Stimulated activated CD8-positive, alpha-beta memory T cell treated with anti-CD3 and anti-CD28 coated beads, Interleukin-4, amount 100 ng/mL, for 24 hours (primary cell): Measurements from ENCODE around the gene PFN1.
"Not testable (repeated sequence)": the region's sequence is repeated elsewhere in the genome, so short reads cannot be mapped to it uniquely, and the experiment has no call there.

Source experiments
- DNase-seq: peaks from one replicate; pipeline ENCODE4 v3.0.0-alpha.2; 2020; ENCODE audit warnings: low read depth

The PFN1 gene

DNA sequence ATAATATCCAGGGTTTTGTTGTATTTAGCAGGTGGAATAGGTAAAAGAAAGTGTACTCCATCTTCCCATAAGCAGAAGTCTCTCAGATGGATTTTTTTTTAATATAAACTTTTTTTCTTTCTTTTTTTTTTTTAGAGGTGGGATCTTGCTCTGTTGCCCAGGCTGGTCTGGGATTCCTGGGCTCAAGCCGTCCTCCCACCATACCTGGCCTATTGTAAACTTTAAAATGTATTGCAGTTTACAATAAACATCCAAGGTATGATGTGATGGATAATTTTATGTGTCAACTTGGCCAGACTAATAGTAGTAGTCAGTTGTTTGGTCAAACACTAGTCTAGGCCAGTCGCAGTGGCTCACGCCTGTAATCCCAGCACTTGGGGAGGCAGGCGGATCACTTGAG lies 27.0 kb downstream of the PFN1 start:
- no peak for DNase-seq

DNA sequence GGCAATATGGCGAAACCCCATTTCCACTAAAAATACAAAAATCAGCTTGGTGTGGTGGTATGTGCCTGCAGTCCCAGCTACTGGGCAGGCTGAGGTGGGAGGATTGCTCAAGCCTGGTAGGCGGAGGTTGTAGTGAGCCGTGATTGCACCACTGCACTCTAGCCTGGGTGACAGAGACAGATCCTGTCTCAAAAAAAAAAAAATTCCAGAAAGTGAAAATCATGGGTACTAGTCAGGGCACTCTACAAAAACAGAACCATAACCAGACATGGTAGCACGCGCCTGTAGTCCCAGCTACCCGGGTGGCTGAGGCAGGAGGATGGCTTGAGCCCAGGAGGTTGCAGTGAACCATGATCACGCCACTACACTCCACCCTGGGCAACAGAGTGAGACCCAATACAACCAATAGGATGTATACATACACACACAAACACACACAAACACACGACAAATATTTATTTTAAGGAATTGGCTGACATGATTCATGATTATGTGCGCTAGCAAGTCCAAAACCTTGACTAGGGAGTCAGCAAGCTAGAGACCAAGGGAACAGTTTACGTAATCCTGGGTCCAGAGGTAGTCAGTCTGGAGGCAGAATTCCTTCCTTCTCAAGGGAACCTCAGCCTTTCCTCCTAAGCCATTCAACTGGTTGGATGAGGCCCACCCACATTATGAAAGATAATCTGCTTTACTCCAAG lies 27.8 kb downstream of the PFN1 start:
- no peak for DNase-seq

GRCh38 chr17:4919511-4920047 lies 28.8 kb downstream of the PFN1 start:
- no peak for DNase-seq

DNA sequence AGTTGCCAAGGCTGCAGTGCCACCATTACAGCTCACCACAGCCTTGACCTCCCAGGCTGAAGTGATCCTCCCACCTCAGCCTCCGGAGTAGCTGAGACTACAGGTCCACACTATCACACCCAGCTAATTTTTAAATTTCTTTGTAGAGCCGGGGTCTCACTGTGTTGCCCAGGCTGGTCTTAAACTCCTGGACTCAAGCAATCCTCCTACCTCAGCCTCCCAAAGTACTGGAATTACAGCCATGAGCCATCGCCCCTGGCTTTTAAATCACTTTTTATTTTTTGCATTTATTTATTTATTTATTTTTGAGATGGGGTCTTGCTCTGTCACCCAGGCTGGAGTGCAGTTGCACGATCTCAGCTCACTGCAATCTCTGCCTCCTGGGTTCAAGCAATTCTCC lies 33.8 kb downstream of the PFN1 start:
- DNase-seq, result not testable (repeated sequence)

GRCh38 chr17:4913994-4914393 lies 34.3 kb downstream of the PFN1 start:
- DNase-seq, result no peak

GRCh38 chr17:4908711-4909496 lies 39.4 kb downstream of the PFN1 start:
- no peak for DNase-seq

GRCh38 chr17:4908301-4908700 lies 40.0 kb downstream of the PFN1 start:
- no peak for DNase-seq

- not testable (repeated sequence) for DNase-seq
These were observed 41.7 kb downstream of the PFN1 start for GRCh38 chr17:4906642-4907041.

DNA sequence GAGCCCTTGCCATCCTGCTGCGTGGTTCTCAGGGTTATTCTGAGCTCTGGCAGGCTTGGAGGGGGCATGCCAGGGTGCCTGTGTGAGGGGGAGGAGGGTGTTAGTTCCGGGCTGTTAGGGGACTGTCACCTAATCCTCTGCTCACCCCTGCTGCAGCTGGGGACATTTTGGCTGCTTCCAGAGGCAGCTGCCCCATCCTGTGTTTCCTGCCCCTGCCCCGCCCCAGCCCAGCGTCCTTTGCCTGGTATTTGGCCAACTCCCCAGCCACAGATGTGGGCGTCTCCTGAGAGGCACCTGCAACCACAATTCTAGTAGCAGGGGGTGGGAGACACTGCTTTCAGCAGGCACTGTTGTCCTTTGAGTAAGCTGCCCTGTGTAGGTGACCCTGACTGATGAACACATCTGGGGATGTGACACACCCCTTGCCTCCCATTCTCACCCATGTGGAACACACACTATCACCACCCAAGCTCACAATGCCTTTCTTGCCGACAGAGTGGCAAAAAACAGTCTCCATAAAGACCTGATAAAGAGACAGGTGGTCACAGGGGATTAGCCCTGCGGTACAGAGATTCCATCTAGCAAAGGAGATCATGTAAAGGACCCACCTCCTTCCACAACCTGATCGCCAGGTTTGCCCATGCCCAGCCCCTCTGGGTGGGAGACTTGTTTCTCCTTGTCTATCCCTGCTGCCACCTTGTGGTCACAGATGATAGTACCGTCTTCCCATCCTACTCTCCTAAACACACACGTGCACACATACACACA lies 45.1 kb downstream of the PFN1 start, which contains the start of gene CHRNE:
Gene CHRNE, minus strand, starts transcription at position 48 of the 768 bp plus-strand sequence. Its CDS starts 35 bp downstream, at position 13.
- DNase-seq, result peak; percentile 52

GRCh38 chr17:4902540-4902939 lies 45.8 kb downstream of the PFN1 start:
- no peak for DNase-seq

DNA sequence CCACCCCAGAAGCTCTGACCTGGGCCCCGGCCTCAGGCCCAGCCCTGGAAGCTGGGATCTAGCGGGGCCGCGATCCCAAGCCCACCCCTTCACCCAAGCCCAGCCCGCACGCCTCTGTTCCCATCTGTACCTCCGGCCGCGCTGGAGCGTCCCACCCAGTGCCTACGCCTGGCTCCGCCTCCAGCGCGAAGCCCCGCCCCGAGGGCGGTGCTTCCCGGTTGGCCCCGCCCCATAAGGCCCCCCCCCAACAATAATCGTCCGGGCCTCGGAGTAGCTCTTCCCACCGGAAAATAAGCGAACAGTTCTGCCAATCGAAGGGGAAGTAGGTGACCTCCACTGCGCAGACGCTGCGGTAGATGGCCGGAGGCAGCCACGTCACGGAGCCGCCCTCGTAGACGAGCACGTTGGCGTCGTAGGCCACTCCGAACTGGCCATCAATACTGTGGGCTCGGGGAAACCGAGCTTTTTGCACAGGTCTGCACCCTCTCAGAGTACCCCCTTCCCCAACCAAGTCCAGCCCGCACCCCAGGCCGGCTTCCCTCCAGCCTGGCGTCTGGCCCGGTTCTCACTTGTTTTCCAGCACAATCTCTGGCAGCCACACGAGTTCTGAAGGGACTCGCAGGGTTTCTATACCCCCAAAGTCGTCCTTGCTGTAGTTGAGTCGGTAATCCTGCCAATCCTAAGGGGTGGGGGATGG lies 46.5 kb downstream of the PFN1 start:
- DNase-seq, result no peak

DNA sequence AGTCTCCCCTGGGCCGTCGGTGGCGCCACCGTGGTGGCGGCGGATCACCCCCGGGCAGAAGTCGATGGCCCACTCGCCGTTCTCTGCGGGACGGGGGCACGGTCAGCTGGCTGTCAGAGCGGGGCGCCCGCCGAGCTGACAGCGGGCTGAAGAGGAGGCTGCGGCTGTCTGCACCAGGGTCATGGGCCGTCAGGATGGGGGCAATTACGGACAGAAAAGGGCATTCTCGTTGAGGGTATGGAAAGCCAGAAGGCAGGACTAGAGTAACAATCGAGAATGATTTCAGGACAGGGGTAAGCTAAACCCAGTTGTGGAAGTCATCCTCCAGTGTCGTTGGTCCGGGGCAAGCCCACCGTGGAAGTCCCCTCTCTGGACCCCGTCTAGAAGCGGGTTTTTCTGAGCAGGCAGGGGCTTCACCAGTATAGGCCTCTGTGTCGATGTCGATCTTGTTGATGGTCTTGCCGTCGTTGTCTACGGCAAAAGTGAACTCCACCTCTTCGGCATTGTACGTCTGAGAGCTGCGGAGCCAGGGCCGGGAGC lies 47.2 kb downstream of the PFN1 start:
- DNase-seq, result no peak

DNA sequence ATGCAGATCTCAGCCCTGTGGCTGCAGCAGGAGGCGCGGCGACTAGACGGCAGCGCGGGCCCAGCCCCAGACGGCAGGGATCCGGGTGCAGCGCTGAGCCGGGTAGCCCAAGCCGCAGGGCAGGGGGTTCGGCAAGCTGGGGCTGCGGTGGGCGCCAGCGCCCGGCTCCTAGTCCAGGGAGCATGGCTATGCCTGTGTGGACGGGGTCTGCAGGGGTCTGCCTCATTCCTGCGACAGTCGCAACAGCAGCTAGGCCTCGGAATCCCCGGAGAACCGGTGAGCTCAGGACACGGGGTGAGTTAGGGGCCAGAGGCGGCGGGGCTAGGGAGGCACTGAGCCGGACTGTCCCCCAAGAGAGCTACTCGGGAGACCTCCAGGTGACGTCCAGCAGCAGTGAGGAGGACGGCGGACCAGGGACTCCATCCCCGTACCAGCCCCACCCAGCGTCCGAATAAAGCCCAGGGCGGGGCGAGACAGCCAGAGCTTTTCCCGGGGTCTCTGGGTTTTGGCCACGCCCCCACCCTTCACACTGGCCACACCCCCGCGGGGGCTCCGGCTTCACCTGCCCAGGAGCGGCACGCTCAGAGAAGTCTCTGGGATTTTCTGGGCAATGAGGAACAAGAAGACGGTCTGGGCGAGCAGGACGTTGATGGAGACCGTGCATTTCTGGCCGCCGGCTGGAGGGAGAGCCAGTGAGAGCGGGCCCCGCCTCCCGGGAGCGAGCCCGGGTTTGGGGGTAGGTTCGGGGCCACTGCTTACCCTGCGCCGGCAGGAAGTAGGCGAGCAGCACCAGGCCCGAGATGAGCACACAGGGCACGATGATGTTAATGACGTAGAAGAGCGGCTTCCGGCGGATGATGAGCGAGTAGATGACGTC lies 47.9 kb downstream of the PFN1 start:
- no peak for DNase-seq

- peak; percentile 93 for DNase-seq
These were observed 48.7 kb downstream of the PFN1 start, which contains the start of gene C17orf107 for GRCh38 chr17:4899341-4900230. Gene C17orf107 (plus strand): TSS chr17:4899536. CDS start chr17:4899763, 227 bp downstream.

- no peak for DNase-seq
These were observed 49.4 kb downstream of the PFN1 start for GRCh38 chr17:4898927-4899326.

- DNase-seq, result no peak
These were observed 50.0 kb downstream of the PFN1 start for GRCh38 chr17:4898351-4898750.

DNA sequence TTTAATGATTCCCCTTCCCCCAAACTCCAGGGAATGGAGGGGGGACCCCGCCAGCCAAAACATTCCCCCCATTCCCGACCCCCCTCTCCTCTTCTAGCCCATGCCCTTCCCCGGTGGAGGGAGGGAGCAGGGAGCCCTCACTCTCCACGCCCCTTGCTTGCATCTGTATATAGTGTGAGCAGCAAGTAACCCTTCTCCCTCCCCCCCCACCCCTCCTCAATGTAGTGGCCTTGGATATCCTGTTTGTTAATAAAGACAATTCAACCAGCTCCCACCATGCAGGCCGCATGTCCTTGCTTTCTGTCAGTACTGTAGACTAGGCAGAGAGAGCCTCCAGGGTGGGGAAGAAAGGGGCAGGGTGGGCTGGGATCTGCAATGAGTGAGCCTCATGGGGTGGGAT lies 50.5 kb downstream of the PFN1 start:
- DNase-seq, result no peak

GRCh38 chr17:4897198-4897687 lies 51.1 kb downstream of the PFN1 start:
- no peak for DNase-seq
